ENCODE results near the gene EFEMP1. TPM values are rescaled to one million over a fixed set of nuclear protein-coding genes. Genes with fewer than 3 reads are reported as not detected.

EFEMP1 gene
- total and polyA plus RNA-seq, 4 donors: 0.65 to 11.5 (median 6.5) TPM

DNA sequence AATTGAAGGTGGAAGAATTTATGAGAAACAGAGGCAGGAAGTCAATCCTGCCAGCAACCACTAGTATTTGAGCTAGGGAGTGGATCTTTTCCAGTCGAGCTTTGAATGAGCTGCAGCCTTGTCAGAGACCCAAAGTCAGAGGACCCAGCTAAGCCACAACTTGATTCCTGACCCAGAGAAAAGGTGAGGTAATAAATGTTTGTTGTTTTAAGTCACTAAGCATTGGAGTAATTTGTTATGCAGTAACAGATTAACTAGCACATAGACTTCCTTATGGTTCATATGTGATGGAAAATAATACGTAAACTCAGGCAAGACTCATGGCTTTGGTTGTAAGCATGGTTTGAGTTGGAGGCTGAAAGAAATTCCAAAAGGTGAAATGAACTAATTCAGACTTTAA is 21.6 kb downstream of the EFEMP1 start:
- Histone ChIP-seq H3K27ac (ENCODE audit: low read depth in 1 of 2, low read length in 2 of 2) (no peak overlapping the region), H3K4me3 (ENCODE audit: low read depth in 1 of 3, low read length in 3 of 3) (no peak overlapping the region), H3K9ac (ENCODE audit: low read depth in 1 of 2, low read length in 2 of 2) (no peak overlapping the region), H3K36me3 (ENCODE audit: control insufficient read depth in 4 of 4, insufficient read depth in 3 of 4, low read depth in 1 of 4, low read length in 3 of 4) (no peaks in the 10 kb centered on the region), H3K9me3 (ENCODE audit: control insufficient read depth in 4 of 4, low read length in 3 of 4) (peaks cover 1 to 6% (median 2%) of the 10 kb centered on the region in 4 donors), H3K4me1 (ENCODE audit: control insufficient read depth in 4 of 4, insufficient read depth in 4 of 4, low read length in 3 of 4) (no peaks in the 10 kb centered on the region), H3K27me3 (ENCODE audit: control insufficient read depth in 4 of 4, insufficient read depth in 4 of 4, low read length in 3 of 4) (peaks cover 0 to 4% (median 3%) of the 10 kb centered on the region in 4 donors)
- TF ChIP-seq RXRA (IDR thresholded peaks at IDR 0.05) (no peak), GABPA (IDR thresholded peaks at IDR 0.05 in 1 of 2, conservative IDR thresholded peaks at IDR 0.05 in 1 of 2) (no peak)
- DNase-seq (ENCODE audit: low spot score): no peak
- 65% methylated on average over 2 of the region's 2 CpGs for WGBS

DNA sequence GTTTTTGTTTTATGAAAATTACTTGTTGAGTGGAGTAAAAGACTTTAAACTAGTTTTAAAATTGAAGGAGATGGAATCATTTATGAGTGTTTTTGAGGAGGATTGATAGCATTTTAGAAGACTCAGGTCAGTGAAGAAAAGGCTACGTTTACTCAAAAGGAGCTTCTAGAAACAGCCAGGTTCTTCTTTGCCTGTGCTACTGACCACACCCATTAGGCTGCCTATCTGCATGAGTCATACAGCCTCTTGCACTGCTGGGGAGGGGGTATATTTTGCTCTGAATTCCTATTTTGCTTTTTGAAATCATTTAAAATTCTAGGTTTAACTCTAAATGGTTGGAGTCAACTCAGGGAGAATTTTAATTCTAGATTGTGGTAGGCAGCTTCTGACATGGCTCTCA is 22.3 kb downstream of the EFEMP1 start:
- Histone ChIP-seq H3K4me3 (ENCODE audit: low read depth in 1 of 3, low read length in 3 of 3) (no peak overlapping the region), H3K9ac (ENCODE audit: low read depth in 1 of 2, low read length in 2 of 2) (no peak overlapping the region), H3K4me1 (ENCODE audit: control insufficient read depth in 4 of 4, insufficient read depth in 4 of 4, low read length in 3 of 4) (no peaks in the 10 kb centered on the region), H3K27me3 (ENCODE audit: control insufficient read depth in 4 of 4, insufficient read depth in 4 of 4, low read length in 3 of 4) (peaks cover 0 to 4% (median 3%) of the 10 kb centered on the region in 4 donors), H3K36me3 (ENCODE audit: control insufficient read depth in 4 of 4, insufficient read depth in 3 of 4, low read depth in 1 of 4, low read length in 3 of 4) (no peaks in the 10 kb centered on the region), H3K27ac (ENCODE audit: low read depth in 1 of 2, low read length in 2 of 2) (no peak overlapping the region), H3K9me3 (ENCODE audit: control insufficient read depth in 4 of 4, low read length in 3 of 4) (peaks cover 1 to 6% (median 2%) of the 10 kb centered on the region in 4 donors)
- DNase-seq (ENCODE audit: low spot score): no peak
- WGBS: 40% methylated on average over 1 of the region's 1 CpG
- TF ChIP-seq EGR1 (IDR thresholded peaks at IDR 0.05; ENCODE audit: low read depth in 2 of 2) (no peak), RXRA (IDR thresholded peaks at IDR 0.05) (no peak), FOXA1 (IDR thresholded peaks at IDR 0.05) (no peak), NR2F2 (IDR thresholded peaks at IDR 0.05) (no peak), HNF4G (IDR thresholded peaks at IDR 0.05) (no peak), GABPA (IDR thresholded peaks at IDR 0.05 in 1 of 2, conservative IDR thresholded peaks at IDR 0.05 in 1 of 2) (no peak), FOXA2 (IDR thresholded peaks at IDR 0.05) (no peak)
- TF ChIP-seq, protein P1, sequence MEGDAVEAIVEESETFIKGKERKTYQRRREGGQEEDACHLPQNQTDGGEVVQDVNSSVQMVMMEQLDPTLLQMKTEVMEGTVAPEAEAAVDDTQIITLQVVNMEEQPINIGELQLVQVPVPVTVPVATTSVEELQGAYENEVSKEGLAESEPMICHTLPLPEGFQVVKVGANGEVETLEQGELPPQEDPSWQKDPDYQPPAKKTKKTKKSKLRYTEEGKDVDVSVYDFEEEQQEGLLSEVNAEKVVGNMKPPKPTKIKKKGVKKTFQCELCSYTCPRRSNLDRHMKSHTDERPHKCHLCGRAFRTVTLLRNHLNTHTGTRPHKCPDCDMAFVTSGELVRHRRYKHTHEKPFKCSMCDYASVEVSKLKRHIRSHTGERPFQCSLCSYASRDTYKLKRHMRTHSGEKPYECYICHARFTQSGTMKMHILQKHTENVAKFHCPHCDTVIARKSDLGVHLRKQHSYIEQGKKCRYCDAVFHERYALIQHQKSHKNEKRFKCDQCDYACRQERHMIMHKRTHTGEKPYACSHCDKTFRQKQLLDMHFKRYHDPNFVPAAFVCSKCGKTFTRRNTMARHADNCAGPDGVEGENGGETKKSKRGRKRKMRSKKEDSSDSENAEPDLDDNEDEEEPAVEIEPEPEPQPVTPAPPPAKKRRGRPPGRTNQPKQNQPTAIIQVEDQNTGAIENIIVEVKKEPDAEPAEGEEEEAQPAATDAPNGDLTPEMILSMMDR (IDR thresholded peaks at IDR 0.05; ENCODE audit: low read depth, low read length, missing input control): no peak
- TF ChIP-seq, protein P2, sequence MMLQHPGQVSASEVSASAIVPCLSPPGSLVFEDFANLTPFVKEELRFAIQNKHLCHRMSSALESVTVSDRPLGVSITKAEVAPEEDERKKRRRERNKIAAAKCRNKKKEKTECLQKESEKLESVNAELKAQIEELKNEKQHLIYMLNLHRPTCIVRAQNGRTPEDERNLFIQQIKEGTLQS (IDR thresholded peaks at IDR 0.05): no peak
- TF ChIP-seq, protein P3, sequence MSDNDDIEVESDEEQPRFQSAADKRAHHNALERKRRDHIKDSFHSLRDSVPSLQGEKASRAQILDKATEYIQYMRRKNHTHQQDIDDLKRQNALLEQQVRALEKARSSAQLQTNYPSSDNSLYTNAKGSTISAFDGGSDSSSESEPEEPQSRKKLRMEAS (IDR thresholded peaks at IDR 0.05): no peak

DNA sequence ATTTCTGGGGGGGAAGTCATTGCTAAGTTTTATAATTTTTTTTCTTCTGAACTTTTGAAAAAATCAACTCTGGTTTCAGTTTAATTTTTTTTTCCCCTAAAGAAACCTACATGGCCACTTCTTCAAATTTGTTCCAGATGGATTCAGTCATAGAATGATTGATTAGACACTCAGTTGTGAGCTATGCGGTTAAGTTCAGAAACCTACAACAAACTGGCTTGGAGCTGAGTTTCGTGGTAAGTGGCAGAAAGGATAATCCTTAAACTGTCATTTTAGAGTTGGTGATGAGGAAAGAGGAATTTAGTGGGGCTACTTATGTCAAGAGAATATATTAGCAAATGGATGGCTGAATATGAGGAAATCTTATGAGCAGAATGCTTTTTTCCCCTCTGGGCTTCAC is 23.7 kb downstream of the EFEMP1 start:
- peaks cover 0 to 4% (median 3%) of the 10 kb centered on the region in 4 donors for H3K27me3 ChIP-seq (ENCODE audit: control insufficient read depth in 4 of 4, insufficient read depth in 4 of 4, low read length in 3 of 4)
- DNase-seq (ENCODE audit: low spot score): no peak
- no peak overlapping the region for H3K9ac ChIP-seq (ENCODE audit: low read depth in 1 of 2, low read length in 2 of 2)
- no peak overlapping the region for H3K27ac ChIP-seq (ENCODE audit: low read depth in 1 of 2, low read length in 2 of 2)
- 91% methylated on average over 2 of the region's 2 CpGs for WGBS
- peaks cover 1 to 6% (median 2%) of the 10 kb centered on the region in 4 donors for H3K9me3 ChIP-seq (ENCODE audit: control insufficient read depth in 4 of 4, low read length in 3 of 4)
- no peaks in the 10 kb centered on the region for H3K36me3 ChIP-seq (ENCODE audit: control insufficient read depth in 4 of 4, insufficient read depth in 3 of 4, low read depth in 1 of 4, low read length in 3 of 4)
- H3K4me3 ChIP-seq (ENCODE audit: low read depth in 1 of 3, low read length in 3 of 3): no peak overlapping the region
- H3K4me1 ChIP-seq (ENCODE audit: control insufficient read depth in 4 of 4, insufficient read depth in 4 of 4, low read length in 3 of 4): no peaks in the 10 kb centered on the region
- TF ChIP-seq, protein P4, sequence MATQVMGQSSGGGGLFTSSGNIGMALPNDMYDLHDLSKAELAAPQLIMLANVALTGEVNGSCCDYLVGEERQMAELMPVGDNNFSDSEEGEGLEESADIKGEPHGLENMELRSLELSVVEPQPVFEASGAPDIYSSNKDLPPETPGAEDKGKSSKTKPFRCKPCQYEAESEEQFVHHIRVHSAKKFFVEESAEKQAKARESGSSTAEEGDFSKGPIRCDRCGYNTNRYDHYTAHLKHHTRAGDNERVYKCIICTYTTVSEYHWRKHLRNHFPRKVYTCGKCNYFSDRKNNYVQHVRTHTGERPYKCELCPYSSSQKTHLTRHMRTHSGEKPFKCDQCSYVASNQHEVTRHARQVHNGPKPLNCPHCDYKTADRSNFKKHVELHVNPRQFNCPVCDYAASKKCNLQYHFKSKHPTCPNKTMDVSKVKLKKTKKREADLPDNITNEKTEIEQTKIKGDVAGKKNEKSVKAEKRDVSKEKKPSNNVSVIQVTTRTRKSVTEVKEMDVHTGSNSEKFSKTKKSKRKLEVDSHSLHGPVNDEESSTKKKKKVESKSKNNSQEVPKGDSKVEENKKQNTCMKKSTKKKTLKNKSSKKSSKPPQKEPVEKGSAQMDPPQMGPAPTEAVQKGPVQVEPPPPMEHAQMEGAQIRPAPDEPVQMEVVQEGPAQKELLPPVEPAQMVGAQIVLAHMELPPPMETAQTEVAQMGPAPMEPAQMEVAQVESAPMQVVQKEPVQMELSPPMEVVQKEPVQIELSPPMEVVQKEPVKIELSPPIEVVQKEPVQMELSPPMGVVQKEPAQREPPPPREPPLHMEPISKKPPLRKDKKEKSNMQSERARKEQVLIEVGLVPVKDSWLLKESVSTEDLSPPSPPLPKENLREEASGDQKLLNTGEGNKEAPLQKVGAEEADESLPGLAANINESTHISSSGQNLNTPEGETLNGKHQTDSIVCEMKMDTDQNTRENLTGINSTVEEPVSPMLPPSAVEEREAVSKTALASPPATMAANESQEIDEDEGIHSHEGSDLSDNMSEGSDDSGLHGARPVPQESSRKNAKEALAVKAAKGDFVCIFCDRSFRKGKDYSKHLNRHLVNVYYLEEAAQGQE (IDR thresholded peaks at IDR 0.05): no peak
- TF ChIP-seq TAF1 (conservative IDR thresholded peaks at IDR 0.05): no peak
- no peak for TF ChIP-seq EGR1 (IDR thresholded peaks at IDR 0.05; ENCODE audit: low read depth in 2 of 2)
- TF ChIP-seq, protein P5, sequence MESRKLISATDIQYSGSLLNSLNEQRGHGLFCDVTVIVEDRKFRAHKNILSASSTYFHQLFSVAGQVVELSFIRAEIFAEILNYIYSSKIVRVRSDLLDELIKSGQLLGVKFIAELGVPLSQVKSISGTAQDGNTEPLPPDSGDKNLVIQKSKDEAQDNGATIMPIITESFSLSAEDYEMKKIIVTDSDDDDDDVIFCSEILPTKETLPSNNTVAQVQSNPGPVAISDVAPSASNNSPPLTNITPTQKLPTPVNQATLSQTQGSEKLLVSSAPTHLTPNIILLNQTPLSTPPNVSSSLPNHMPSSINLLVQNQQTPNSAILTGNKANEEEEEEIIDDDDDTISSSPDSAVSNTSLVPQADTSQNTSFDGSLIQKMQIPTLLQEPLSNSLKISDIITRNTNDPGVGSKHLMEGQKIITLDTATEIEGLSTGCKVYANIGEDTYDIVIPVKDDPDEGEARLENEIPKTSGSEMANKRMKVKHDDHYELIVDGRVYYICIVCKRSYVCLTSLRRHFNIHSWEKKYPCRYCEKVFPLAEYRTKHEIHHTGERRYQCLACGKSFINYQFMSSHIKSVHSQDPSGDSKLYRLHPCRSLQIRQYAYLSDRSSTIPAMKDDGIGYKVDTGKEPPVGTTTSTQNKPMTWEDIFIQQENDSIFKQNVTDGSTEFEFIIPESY (IDR thresholded peaks at IDR 0.05): no peak
- TF ChIP-seq, protein P3 (IDR thresholded peaks at IDR 0.05): no peak
- TF ChIP-seq NR2F2 (IDR thresholded peaks at IDR 0.05): no peak
- TF ChIP-seq HNF4A (conservative IDR thresholded peaks at IDR 0.05): no peak
- no peak for TF ChIP-seq SP1 (IDR thresholded peaks at IDR 0.05)
- no peak for TF ChIP-seq FOXA2 (IDR thresholded peaks at IDR 0.05)
- no peak for TF ChIP-seq HNF4G (IDR thresholded peaks at IDR 0.05)
- TF ChIP-seq FOXA1 (IDR thresholded peaks at IDR 0.05): no peak
- TF ChIP-seq, protein P1 (IDR thresholded peaks at IDR 0.05; ENCODE audit: low read depth, low read length, missing input control): no peak
- TF ChIP-seq RAD21 (IDR thresholded peaks at IDR 0.05): no peak
- TF ChIP-seq JUND (IDR thresholded peaks at IDR 0.05): no peak
